Esophagus squamous epithelium (tissue), 5 donors: ENCODE measurements around the gene PHYKPL. TPM values are rescaled to one million over a fixed set of nuclear protein-coding genes. Genes with fewer than 3 reads are reported as not detected.

Experiments
- DNase-seq: peaks from one replicate; lab custom pipeline; 2025; lab: John Stamatoyannopoulos, UW
- H3K27ac ChIP-seq, 4 donors: fragments of 200-600 bp; sonication (generic); one replicate each; pipeline ENCODE4 v1.5.1; 2016 to 2019; ENCODE audit warnings: mild to moderate bottlenecking in 1 of 4
- H3K27me3 ChIP-seq, 4 donors: fragments of 200-600 bp; sonication (generic); 1 replicate in 3 of 4; 2 replicates in 1 of 4; pipeline versions ENCODE4 v1.5.1 to v1.6.0; 2017 to 2021; ENCODE audit warnings: antibody characterized with exemption in 1 of 4
- H3K36me3 ChIP-seq, 3 donors: fragments of 200-600 bp; sonication (generic); one replicate each; pipeline ENCODE4 v1.5.1; 2016 to 2019
- H3K4me1 ChIP-seq, 3 donors: fragments of 200-600 bp; sonication (generic); one replicate each; pipeline ENCODE4 v1.5.1; 2017 to 2019
- H3K4me3 ChIP-seq, 4 donors: fragments of 200-600 bp; sonication (generic); 1 replicate in 3 of 4; 2 replicates in 1 of 4; pipeline ENCODE4 v1.5.1; 2016 to 2019; ENCODE audit warnings: mild to moderate bottlenecking in 2 of 4, moderate library complexity in 1 of 4
- H3K9me3 ChIP-seq, 3 donors: fragments of 200-600 bp; sonication (generic); one replicate each; pipeline ENCODE4 v1.5.1; 2016 to 2019
- POLR2A ChIP-seq, 4 donors: fragments of 450-650 bp; IDR thresholded peaks; one replicate each; pipeline ENCODE4 v1.6.1; 2017; ENCODE audit warnings: antibody characterized with exemption in 4 of 4, mild to moderate bottlenecking in 4 of 4, moderate library complexity in 3 of 4
- WGBS, 2 donors: methylation state at CpG; one replicate each; pipeline ENCODE4 v1.1.5; 2018; 5-methylcytosine and 5-hydroxymethylcytosine counted together
- intact Hi-C: fragments of 100-400 bp; cut with DNase I; formaldehyde crosslinking; loops from one replicate; pipeline ENCODE4 v1.15.0; 2022
- total RNA-seq, 4 donors: library from RNA; depleted of rRNA; stranded (reverse); fragments of >200 nt; gene quantifications; one replicate each; pipeline ENCODE4 v1.1.0, GENCODE V29; 2016
- TF ChIP-seq, protein P1 (sequence below), 6 experiments: fragments of 450-650 bp in 4 of 6; fragments of 200-600 bp in 2 of 6; sonication (generic) in 2 of 6; IDR thresholded peaks; one replicate each; pipeline ENCODE4 v1.5.1; 2016 to 2019; ENCODE audit warnings: antibody characterized with exemption in 6 of 6, mild to moderate bottlenecking in 4 of 6, moderate library complexity in 4 of 6
- donor health status: DM: yes; HTN: yes; CAD: no.

The PHYKPL gene
- total RNA-seq, 4 donors from 2014 or later: 15.8 to 57.4 (median 21.9) TPM

DNA sequence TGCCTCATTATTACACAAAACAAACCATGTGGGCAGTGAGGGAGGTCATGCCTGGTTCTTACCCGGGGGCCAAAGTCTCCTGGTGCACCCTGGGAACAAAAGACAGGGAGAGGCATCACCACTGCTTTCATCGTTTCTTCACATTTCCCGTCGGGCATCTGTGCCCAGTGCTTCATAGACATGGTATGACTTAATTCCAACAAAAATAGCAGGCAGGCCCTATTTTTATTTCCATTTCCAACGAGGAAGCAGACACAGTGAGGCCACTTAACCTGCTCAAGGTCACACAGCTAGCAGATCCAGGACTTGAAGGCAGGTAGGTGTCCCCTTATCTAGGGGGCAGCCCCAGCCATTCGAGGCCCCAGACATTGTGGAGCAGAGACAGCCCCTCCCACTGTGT, 34.6 kb upstream of the PHYKPL start:
- no peak for DNase-seq
- no peaks in the 10 kb centered on the region for H3K36me3 ChIP-seq
- peaks cover 0 to 5% (median 0%) of the 10 kb centered on the region in 4 donors for H3K27me3 ChIP-seq
- WGBS, 2 donors: 74 to 78% methylated on average over 3 to 4 of the region's 6 CpGs
- no peak overlapping the region for H3K27ac ChIP-seq
- TF ChIP-seq POLR2A (IDR thresholded peaks at IDR 0.05): no peak
- TF ChIP-seq, protein P1, sequence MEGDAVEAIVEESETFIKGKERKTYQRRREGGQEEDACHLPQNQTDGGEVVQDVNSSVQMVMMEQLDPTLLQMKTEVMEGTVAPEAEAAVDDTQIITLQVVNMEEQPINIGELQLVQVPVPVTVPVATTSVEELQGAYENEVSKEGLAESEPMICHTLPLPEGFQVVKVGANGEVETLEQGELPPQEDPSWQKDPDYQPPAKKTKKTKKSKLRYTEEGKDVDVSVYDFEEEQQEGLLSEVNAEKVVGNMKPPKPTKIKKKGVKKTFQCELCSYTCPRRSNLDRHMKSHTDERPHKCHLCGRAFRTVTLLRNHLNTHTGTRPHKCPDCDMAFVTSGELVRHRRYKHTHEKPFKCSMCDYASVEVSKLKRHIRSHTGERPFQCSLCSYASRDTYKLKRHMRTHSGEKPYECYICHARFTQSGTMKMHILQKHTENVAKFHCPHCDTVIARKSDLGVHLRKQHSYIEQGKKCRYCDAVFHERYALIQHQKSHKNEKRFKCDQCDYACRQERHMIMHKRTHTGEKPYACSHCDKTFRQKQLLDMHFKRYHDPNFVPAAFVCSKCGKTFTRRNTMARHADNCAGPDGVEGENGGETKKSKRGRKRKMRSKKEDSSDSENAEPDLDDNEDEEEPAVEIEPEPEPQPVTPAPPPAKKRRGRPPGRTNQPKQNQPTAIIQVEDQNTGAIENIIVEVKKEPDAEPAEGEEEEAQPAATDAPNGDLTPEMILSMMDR (IDR thresholded peaks at IDR 0.05): no peak
- no peak overlapping the region for H3K4me3 ChIP-seq
- no peaks in the 10 kb centered on the region for H3K4me1 ChIP-seq
- intact Hi-C loops: no loop called here
- no peaks in the 10 kb centered on the region for H3K9me3 ChIP-seq

- intact Hi-C loops: no loop called here
- no peak for TF ChIP-seq POLR2A (IDR thresholded peaks at IDR 0.05)
- TF ChIP-seq, protein P1 (IDR thresholded peaks at IDR 0.05): no peak
- 79 to 88% methylated on average over 2 to 10 of the region's 10 CpGs for WGBS, 2 donors
- peaks cover 0 to 5% (median 0%) of the 10 kb centered on the region in 4 donors for H3K27me3 ChIP-seq
- no peak overlapping the region for H3K4me3 ChIP-seq
- H3K36me3 ChIP-seq: no peaks in the 10 kb centered on the region
- H3K27ac ChIP-seq: no peak overlapping the region
- H3K9me3 ChIP-seq: no peaks in the 10 kb centered on the region
- H3K4me1 ChIP-seq: no peaks in the 10 kb centered on the region
- DNase-seq: no peak
These were observed 34.0 kb upstream of the PHYKPL start for GRCh38 chr5:178266581-178266980.

- H3K27ac ChIP-seq: no peak overlapping the region
- TF ChIP-seq, protein P1 (IDR thresholded peaks at IDR 0.05): no peak
- H3K36me3 ChIP-seq: no peaks in the 10 kb centered on the region
- H3K4me1 ChIP-seq: no peaks in the 10 kb centered on the region
- peaks cover 0 to 5% (median 0%) of the 10 kb centered on the region in 4 donors for H3K27me3 ChIP-seq
- no peak overlapping the region for H3K4me3 ChIP-seq
- WGBS, 2 donors: 84 to 96% methylated on average over 6 to 7 of the region's 7 CpGs
- no peak for DNase-seq
- intact Hi-C loops: no loop called here
- no peaks in the 10 kb centered on the region for H3K9me3 ChIP-seq
These were observed 33.1 kb upstream of the PHYKPL start for GRCh38 chr5:178265746-178266145.

DNA sequence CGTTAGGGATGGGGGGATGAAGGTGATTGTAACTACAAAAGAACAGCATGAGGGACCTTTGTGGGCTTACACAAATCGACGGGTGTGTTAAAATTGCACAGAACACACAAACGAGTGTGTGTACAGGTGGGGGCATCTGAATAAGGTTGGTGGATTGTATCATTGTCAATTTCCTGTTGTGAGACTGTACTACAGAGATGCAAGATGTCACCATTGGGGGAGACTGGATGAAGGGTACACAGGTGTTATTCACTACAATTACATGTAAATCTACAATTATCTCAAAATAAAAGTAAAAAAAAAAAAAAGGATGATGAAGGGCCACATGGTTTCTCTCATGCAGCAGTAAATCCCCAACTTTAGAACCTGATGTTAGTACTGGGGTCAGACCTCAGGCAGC, 31.4 kb upstream of the PHYKPL start:
- WGBS, 2 donors: 75 to 79% methylated on average over 4 of the region's 4 CpGs
- intact Hi-C loops: no loop called here
- H3K36me3 ChIP-seq: no peaks in the 10 kb centered on the region
- DNase-seq: no peak
- H3K9me3 ChIP-seq: no peaks in the 10 kb centered on the region
- H3K27me3 ChIP-seq: no peaks in the 10 kb centered on the region
- no peak for TF ChIP-seq POLR2A (IDR thresholded peaks at IDR 0.05)
- TF ChIP-seq, protein P1 (IDR thresholded peaks at IDR 0.05): no peak
- H3K27ac ChIP-seq: no peak overlapping the region
- no peak overlapping the region for H3K4me3 ChIP-seq
- H3K4me1 ChIP-seq: no peaks in the 10 kb centered on the region

DNA sequence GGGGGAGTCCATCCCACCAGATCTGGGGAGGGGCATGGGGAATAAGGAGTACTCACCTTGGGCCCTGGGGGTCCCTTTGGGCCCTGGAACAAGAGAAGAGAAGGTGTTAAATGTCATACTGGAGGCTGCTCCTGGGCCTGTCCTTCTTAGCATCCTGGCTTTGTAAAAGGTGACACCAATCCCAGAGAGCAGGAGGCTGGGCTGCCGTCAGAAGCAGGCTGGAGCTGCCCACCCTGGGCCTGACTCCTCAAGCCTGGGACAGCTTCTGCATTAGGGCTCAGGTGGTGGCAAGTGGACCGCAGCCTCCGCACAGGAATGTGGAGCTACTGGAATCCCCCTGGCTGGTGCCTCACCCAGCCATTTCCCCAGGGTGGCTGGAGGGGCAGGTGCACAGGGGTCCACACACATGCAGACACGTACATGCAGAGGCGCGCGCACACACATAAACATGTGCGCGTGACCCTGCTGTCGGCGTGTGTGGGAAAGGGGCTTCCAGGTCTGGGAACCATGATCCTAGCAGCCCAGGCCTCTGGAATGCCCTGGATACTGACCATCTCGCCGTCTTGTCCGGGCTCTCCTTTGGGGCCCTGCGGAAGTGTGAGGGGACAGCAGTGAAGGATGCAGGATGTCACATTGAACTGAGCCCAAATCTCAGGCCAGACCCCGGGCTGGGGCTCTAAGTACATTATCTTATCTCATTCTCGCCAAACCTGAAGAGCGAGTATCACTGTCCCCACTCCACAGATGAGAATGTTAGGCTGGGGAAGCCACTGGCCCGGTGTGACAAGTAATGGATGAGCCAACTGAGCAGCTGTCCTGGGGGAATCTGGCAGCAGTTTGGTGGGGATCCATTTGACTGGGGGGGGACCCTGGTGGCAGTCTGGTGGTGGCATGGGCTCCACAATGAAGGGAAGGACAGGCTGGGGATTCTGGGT, 29.3 kb upstream of the PHYKPL start:
- Histone ChIP-seq H3K27ac (no peak overlapping the region), H3K4me3 (no peak overlapping the region), H3K36me3 (no peaks in the 10 kb centered on the region), H3K4me1 (no peaks in the 10 kb centered on the region), H3K9me3 (no peaks in the 10 kb centered on the region), H3K27me3 (no peaks in the 10 kb centered on the region)
- no peak for TF ChIP-seq POLR2A (IDR thresholded peaks at IDR 0.05)
- TF ChIP-seq, protein P1 (IDR thresholded peaks at IDR 0.05): no peak
- intact Hi-C loops: no loop called here
- WGBS, 2 donors: 71 to 95% methylated on average over 8 to 10 of the region's 19 CpGs
- DNase-seq: no peak
